ENCODE data around the gene AKAP13.

AKAP13 gene

DNA sequence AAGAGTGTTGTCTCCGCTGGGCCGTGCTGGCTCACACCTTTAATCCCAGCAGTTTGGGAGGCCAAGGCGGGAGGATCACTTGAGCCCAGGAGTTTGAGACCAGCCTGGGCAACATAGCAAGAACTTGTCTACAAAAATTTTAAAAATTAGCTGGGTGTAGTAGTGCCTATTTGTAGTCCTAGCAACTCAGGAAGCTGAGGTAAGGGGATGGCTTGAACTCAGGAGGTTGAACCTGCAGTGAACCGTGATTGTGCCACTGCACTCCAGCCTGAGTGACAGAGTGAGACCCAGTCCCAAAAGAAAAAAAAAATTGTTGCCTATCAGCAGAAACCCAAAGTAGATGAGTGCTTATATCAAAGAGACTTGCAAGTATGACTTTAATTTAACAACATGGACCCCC is 12.7 kb upstream of the AKAP13 start:
- Mint-ChIP-seq H3K27ac (no peak overlapping the region), H3K36me3 (no peaks in the 10 kb centered on the region), H3K9me3 (no peaks in the 10 kb centered on the region), H3K4me1 (no peaks in the 10 kb centered on the region), H3K4me3 (no peak overlapping the region)
- no peak for ATAC-seq
- DNase-seq (ENCODE audit: low spot score in 2 of 2): no peak

DNA sequence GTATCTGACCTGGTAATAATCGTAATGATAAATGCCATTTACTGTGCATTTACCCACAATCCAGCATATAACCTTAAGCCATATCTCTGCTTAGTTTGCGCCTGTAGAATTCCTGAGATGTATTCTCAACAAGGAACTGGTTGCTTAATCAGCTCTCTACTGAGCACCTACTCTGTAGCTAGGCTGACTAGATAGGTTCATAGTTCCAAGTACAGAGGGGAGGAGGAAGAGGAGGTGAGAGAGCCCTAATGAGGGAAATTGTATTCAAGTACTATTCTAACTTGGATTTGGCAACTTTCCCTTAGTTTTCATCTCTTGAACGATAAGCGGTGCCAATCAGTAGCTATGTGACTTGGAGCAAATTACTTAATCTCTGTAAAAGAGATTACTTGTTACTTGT is 5.6 kb upstream of the AKAP13 start:
- H3K4me3 Mint-ChIP-seq: no peak overlapping the region
- DNase-seq (ENCODE audit: low spot score in 2 of 2): no peak
- peaks cover 29% of the 10 kb centered on the region for H3K4me1 Mint-ChIP-seq
- ATAC-seq: no peak
- no peaks in the 10 kb centered on the region for H3K9me3 Mint-ChIP-seq
- H3K36me3 Mint-ChIP-seq: peaks cover 2% of the 10 kb centered on the region
- no peak overlapping the region for H3K27ac Mint-ChIP-seq

GRCh38 chr15:85377269-85377668 is 3.1 kb upstream of the AKAP13 start:
- Mint-ChIP-seq H3K4me1 (peaks cover 40% of the 10 kb centered on the region), H3K4me3 (peak overlapping the region; percentile 9), H3K36me3 (peaks cover 12% of the 10 kb centered on the region), H3K27ac (peak overlapping the region; percentile 38), H3K9me3 (no peaks in the 10 kb centered on the region)
- ATAC-seq: no peak
- DNase-seq (ENCODE audit: low spot score in 2 of 2): no peak

GRCh38 chr15:85377986-85378385 is 2.4 kb upstream of the AKAP13 start:
- ATAC-seq: no peak
- Mint-ChIP-seq H3K27ac (no peak overlapping the region), H3K9me3 (no peaks in the 10 kb centered on the region), H3K4me3 (no peak overlapping the region), H3K36me3 (peaks cover 13% of the 10 kb centered on the region), H3K4me1 (peaks cover 47% of the 10 kb centered on the region)
- DNase-seq (ENCODE audit: low spot score in 2 of 2): no peak

GRCh38 chr15:85379403-85380131 is 836 bp upstream of the AKAP13 start:
- H3K9me3 Mint-ChIP-seq: no peaks in the 10 kb centered on the region
- peak overlapping the region; percentile 80 for H3K4me3 Mint-ChIP-seq
- peak overlapping the region; percentile 88 for H3K27ac Mint-ChIP-seq
- ATAC-seq (peak; percentile 20), DNase-seq (ENCODE audit: low spot score in 2 of 2) (no peak)
- peaks cover 59% of the 10 kb centered on the region for H3K4me1 Mint-ChIP-seq
- H3K36me3 Mint-ChIP-seq: peaks cover 17% of the 10 kb centered on the region

DNA sequence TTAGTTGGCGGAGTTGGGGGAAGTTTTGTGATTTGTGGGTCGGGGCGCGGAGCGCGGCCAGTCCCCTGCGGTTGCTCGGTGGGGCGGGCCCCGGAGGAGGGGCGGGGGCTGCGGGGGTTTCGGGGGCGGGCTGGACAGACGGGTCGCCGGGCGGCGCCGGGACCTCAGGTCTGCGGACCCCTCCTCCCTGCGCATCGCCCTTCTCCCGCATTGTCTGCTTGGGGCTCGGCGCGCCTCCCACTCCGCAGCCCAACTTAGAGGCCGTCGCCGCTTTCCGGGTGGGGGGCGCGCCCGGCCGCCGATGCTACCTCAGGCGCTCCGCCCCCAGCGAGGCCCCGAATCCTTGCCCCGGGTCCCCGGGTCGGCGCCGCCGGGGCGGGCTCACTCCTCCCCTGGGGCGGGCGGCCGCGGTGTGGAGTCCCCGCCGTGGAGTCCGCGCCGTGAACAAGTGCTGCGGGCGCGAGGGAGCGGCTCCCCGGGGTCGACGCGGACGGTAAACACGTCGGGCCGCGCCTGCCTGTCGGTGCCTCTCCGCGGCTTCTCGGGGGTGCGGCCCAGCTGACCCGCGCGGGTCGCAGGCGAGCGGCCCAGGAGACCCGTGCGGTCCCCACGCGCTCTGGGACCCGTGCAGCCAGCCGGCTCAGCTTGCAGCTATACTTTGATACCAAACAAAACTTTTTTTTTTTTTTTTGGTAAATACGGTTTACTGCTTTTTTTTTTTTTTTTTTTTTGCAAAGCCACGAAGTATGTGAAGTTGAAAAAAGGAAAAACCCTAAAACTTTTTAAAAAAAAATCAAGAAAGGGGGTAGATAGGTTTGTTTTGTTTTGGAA is 624 bp downstream of the AKAP13 start:
- H3K4me3 Mint-ChIP-seq: peak overlapping the region; percentile 80
- no peaks in the 10 kb centered on the region for H3K9me3 Mint-ChIP-seq
- ATAC-seq: peak; percentile 58
- peak; percentile 56 to 80 for DNase-seq (ENCODE audit: low spot score in 2 of 2)
- H3K4me1 Mint-ChIP-seq: peaks cover 66% of the 10 kb centered on the region
- peak overlapping the region; percentile 88 for H3K27ac Mint-ChIP-seq
- peaks cover 26% of the 10 kb centered on the region for H3K36me3 Mint-ChIP-seq

GRCh38 chr15:85381850-85382751 is 1.7 kb downstream of the AKAP13 start:
- no peak for DNase-seq (ENCODE audit: low spot score in 2 of 2)
- Mint-ChIP-seq H3K9me3 (no peaks in the 10 kb centered on the region), H3K4me3 (peak overlapping the region; percentile 80), H3K36me3 (peaks cover 28% of the 10 kb centered on the region), H3K27ac (peak overlapping the region; percentile 69), H3K4me1 (peaks cover 55% of the 10 kb centered on the region)
- ATAC-seq: no peak

DNA sequence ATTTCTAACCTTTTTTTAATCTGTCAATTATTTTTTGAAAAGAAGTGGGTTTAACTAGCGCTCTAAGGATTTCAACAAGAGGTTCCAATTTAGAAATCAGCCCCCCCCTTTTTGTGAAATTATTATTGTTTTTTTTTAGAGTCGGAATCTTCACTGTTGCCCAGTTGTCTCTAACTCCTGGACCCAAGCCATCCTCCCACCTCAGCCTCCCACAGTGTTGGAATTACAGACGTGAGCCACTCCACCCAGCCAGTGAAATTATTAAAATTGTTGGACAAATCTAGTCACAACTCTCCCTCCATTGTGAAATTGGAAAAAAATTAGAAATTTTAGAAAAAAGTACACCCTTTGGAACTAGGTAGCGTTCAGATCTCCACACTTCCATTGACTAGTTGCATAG is 2.5 kb downstream of the AKAP13 start:
- Mint-ChIP-seq H3K4me1 (peaks cover 49% of the 10 kb centered on the region), H3K27ac (no peak overlapping the region)

DNA sequence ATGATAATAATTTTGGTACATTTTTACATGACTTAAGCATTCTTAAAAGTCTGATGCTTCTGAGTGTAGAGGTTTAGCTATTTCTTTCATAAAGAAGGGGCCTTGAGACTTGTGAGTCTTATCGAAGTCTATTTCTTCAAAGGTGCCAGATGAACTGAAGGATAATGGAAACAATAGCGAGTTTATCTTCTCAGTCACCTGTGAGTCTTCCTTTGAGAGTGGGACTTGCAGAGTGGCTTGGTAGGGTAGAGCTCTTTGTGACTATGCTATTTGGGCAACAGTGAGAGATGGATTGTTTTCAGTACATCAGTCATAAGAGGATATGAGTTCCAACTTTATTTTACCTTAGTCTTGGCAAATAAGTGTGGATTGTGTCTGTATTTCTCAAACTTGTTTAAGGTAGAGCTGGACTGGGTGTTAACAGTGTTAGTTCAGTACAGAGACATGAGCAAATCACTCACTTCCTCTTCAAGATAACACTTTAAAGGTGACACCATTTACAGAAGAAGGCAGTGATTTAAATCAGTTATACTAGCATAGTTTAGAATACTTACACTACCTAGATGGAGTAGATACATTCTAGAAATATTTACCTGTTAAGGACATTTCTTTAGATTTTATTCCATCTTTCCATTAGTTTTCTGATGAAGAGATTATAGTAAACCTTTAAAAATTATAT is 3.2 kb downstream of the AKAP13 start:
- peaks cover 49% of the 10 kb centered on the region for H3K4me1 Mint-ChIP-seq
- ATAC-seq: no peak

More for the DNA sequence above, 2.5 kb downstream of the AKAP13 start:
- no peak for DNase-seq (ENCODE audit: low spot score in 2 of 2)
- H3K4me3 Mint-ChIP-seq: peak overlapping the region; percentile 80
- no peak for ATAC-seq
- peaks cover 28% of the 10 kb centered on the region for H3K36me3 Mint-ChIP-seq
- no peaks in the 10 kb centered on the region for H3K9me3 Mint-ChIP-seq

GRCh38 chr15:85386261-85386660 is 5.9 kb downstream of the AKAP13 start:
- Mint-ChIP-seq H3K36me3 (peaks cover 17% of the 10 kb centered on the region), H3K4me1 (peaks cover 39% of the 10 kb centered on the region), H3K27ac (no peak overlapping the region), H3K4me3 (no peak overlapping the region), H3K9me3 (no peaks in the 10 kb centered on the region)
- ATAC-seq: no peak
- no peak for DNase-seq (ENCODE audit: low spot score in 2 of 2)

More for the DNA sequence above, 3.2 kb downstream of the AKAP13 start:
- Mint-ChIP-seq H3K36me3 (peaks cover 28% of the 10 kb centered on the region), H3K4me3 (peak overlapping the region; percentile 80), H3K9me3 (no peaks in the 10 kb centered on the region), H3K27ac (no peak overlapping the region)
- DNase-seq (ENCODE audit: low spot score in 2 of 2): no peak

GRCh38 chr15:85388566-85389305 is 8.3 kb downstream of the AKAP13 start:
- ATAC-seq (no peak), DNase-seq (ENCODE audit: low spot score in 2 of 2) (no peak)
- peaks cover 12% of the 10 kb centered on the region for H3K36me3 Mint-ChIP-seq
- H3K4me1 Mint-ChIP-seq: peaks cover 27% of the 10 kb centered on the region
- no peak overlapping the region for H3K4me3 Mint-ChIP-seq
- no peaks in the 10 kb centered on the region for H3K9me3 Mint-ChIP-seq
- H3K27ac Mint-ChIP-seq: no peak overlapping the region

DNA sequence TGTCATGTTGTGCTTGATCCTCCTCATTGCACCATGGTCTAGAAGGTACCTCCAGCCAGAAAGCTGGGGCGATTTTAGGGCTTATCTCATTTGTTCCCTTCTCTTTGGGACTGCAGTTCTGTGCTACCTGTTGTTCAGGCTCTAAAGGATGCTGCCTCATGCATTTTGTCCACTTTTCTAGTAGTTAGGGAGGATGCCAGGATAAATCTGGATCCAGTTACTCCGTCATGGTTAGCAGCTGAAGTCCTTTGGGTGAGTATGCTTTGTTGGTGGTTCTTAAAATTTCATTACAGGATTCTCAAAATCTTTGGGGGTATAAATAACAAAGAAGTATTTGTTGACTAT is 8.9 kb downstream of the AKAP13 start:
- H3K27ac Mint-ChIP-seq: no peak overlapping the region
- no peak overlapping the region for H3K4me3 Mint-ChIP-seq
- H3K9me3 Mint-ChIP-seq: no peaks in the 10 kb centered on the region
- ATAC-seq (no peak), DNase-seq (ENCODE audit: low spot score in 2 of 2) (peak in 1 of 2 donors; percentile 37)
- peaks cover 12% of the 10 kb centered on the region for H3K36me3 Mint-ChIP-seq
- H3K4me1 Mint-ChIP-seq: peaks cover 29% of the 10 kb centered on the region

GRCh38 chr15:85389772-85390171 is 9.4 kb downstream of the AKAP13 start:
- Mint-ChIP-seq H3K4me3 (no peak overlapping the region), H3K9me3 (no peaks in the 10 kb centered on the region), H3K4me1 (peaks cover 30% of the 10 kb centered on the region), H3K36me3 (peaks cover 9% of the 10 kb centered on the region), H3K27ac (no peak overlapping the region)
- DNase-seq (ENCODE audit: low spot score in 2 of 2): peak in 1 of 2 donors; percentile 8
- no peak for ATAC-seq

DNA sequence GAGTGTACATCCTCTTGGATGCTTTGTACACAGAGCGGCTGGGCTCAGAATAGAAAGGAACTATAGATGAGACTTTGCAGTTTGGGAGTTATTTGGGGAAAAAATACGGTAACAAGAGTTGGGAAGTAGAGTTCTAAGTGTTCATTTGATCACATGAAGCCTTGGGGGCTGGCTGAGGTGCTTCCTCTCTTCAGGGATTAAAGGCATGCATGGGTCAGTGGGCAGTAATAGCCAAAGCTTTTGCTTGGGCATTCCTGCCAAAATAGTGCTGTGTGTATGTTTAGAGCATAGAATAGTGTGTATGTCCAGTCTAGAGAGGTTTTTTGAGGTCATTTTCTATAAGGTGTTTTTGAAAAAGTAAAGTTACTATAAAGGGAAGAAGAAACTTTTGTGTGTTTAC is 12.8 kb downstream of the AKAP13 start:
- no peaks in the 10 kb centered on the region for H3K9me3 Mint-ChIP-seq
- H3K36me3 Mint-ChIP-seq: no peaks in the 10 kb centered on the region
- no peak overlapping the region for H3K4me3 Mint-ChIP-seq
- no peak for DNase-seq (ENCODE audit: low spot score in 2 of 2)
- no peak overlapping the region for H3K27ac Mint-ChIP-seq
- ATAC-seq: no peak
- peaks cover 33% of the 10 kb centered on the region for H3K4me1 Mint-ChIP-seq

All from stimulated activated effector memory CD8-positive, alpha-beta T cell treated with anti-CD3 and anti-CD28 coated beads, Interleukin-12 subunit alpha, Interleukin-12 subunit beta, amount 100 ng/mL, for 72 hours (primary cell).